GM19351 (cell line): ENCODE measurements around the gene ZFP57.
A peak's percentile ranks its signal among the peaks of the same experiment; 100 is the strongest.

Source experiments
- ATAC-seq: cut with Tn5 transposase; IDR thresholded peaks from one replicate; pipeline ENCODE4 v1.9.1; 2021; ENCODE audit warnings: mild to moderate bottlenecking, moderate library complexity; ENCODE audit not compliant: unreplicated experiment

Gene ZFP57

GRCh38 chr6:29680904-29681303 is at the start of gene ZFP57:
ZFP57 (minus strand) TSS chr6:29681152; CDS start chr6:29677003, 4,149 bp downstream.
- ATAC-seq: no peak

GRCh38 chr6:29730575-29731126 is 49.7 kb upstream of the ZFP57 start:
- ATAC-seq: no peak

GRCh38 chr6:29729774-29730328 is 48.9 kb upstream of the ZFP57 start:
- ATAC-seq: no peak

GRCh38 chr6:29728875-29729270 is 47.9 kb upstream of the ZFP57 start:
- no peak for ATAC-seq

GRCh38 chr6:29728173-29728874 is 47.4 kb upstream of the ZFP57 start:
- no peak for ATAC-seq

- ATAC-seq: no peak
Measured at GRCh38 chr6:29727637-29728036, 46.7 kb upstream of the ZFP57 start.

- ATAC-seq: no peak
Measured at GRCh38 chr6:29726571-29727194, 45.7 kb upstream of the ZFP57 start.

GRCh38 chr6:29726001-29726400 is 45.0 kb upstream of the ZFP57 start:
- no peak for ATAC-seq

GRCh38 chr6:29724937-29725869 is 44.3 kb upstream of the ZFP57 start:
- ATAC-seq: no peak

GRCh38 chr6:29723666-29724588 is 43.0 kb upstream of the ZFP57 start:
- ATAC-seq: peak; percentile 52

- ATAC-seq: peak; percentile 86
Measured at GRCh38 chr6:29723262-29723665, 42.3 kb upstream of the ZFP57 start, which contains the start of gene HLA-F. HLA-F (plus strand) TSS chr6:29723434; CDS start chr6:29723464, 30 bp downstream.

GRCh38 chr6:29720863-29721262 is 39.9 kb upstream of the ZFP57 start:
- ATAC-seq: no peak

GRCh38 chr6:29710281-29710941 is 29.5 kb upstream of the ZFP57 start:
- no peak for ATAC-seq

GRCh38 chr6:29709188-29709587 is 28.2 kb upstream of the ZFP57 start:
- ATAC-seq: no peak

- ATAC-seq: no peak
Measured at GRCh38 chr6:29708432-29709179, 27.7 kb upstream of the ZFP57 start.

GRCh38 chr6:29705389-29706231 is 24.7 kb upstream of the ZFP57 start:
- ATAC-seq: no peak

- ATAC-seq: peak; percentile 47
Measured at GRCh38 chr6:29702519-29703103, 21.7 kb upstream of the ZFP57 start.
